Naive B cell (primary cell): ENCODE data around the gene SEZ6L2. TPM values are rescaled to one million over a fixed set of nuclear protein-coding genes. Genes with fewer than 3 reads are reported as not detected.
A peak's percentile ranks its signal among the peaks of the same experiment; 100 is the strongest.

Experiments
- ATAC-seq, 2 donors: fragments of 150-1000 bp; cut with Tn5 transposase; 2 replicates each; pipeline ENCODE4 v1.10.0; 2021; ENCODE audit warnings: low read depth in 2 of 2, mild to moderate bottlenecking in 2 of 2, moderate library complexity in 2 of 2
- DNase-seq: peaks from one replicate; pipeline ENCODE4 v3.0.0; 2022
- H3K27ac Mint-ChIP-seq, 6 donors: one replicate each; pipeline ENCODE4 v1.8.0; 2020 to 2022; ENCODE audit warnings: mild to moderate bottlenecking in 6 of 6, mixed read lengths in 6 of 6, moderate library complexity in 5 of 6, inconsistent platforms in 2 of 6
- H3K27me3 Mint-ChIP-seq, 3 donors: one replicate each; pipeline ENCODE4 v1.8.0; 2021 to 2022; ENCODE audit warnings: mixed read lengths in 3 of 3, mild to moderate bottlenecking in 1 of 3
- H3K36me3 Mint-ChIP-seq, 2 donors: one replicate each; pipeline ENCODE4 v1.8.0; 2020 to 2022; ENCODE audit warnings: mixed read lengths in 2 of 2, inconsistent platforms in 1 of 2, mild to moderate bottlenecking in 1 of 2
- H3K4me1 Mint-ChIP-seq, 3 donors: one replicate each; pipeline ENCODE4 v1.8.0; 2020 to 2022; ENCODE audit warnings: mixed read lengths in 3 of 3, inconsistent platforms in 1 of 3, mild to moderate bottlenecking in 1 of 3, moderate library complexity in 1 of 3
- H3K4me3 Mint-ChIP-seq, 8 donors: one replicate each; pipeline ENCODE4 v1.8.0; 2020 to 2022; ENCODE audit warnings: mild to moderate bottlenecking in 8 of 8, mixed read lengths in 8 of 8, moderate library complexity in 8 of 8, inconsistent platforms in 2 of 8
- H3K9me3 Mint-ChIP-seq, 7 donors: one replicate each; pipeline ENCODE4 v1.8.0; 2020 to 2022; ENCODE audit warnings: mixed read lengths in 7 of 7, mild to moderate bottlenecking in 5 of 7, inconsistent platforms in 2 of 7, moderate library complexity in 1 of 7
- polyA plus RNA-seq, 6 donors: library from polyadenylated mRNA; unstranded; fragments of 300-500 nt; fragmentation: Illumina TruSeq; gene quantifications; one replicate each; pipeline ENCODE4 v1.2.3, GENCODE V29; 2021; ENCODE audit warnings: low read depth in 6 of 6

SEZ6L2 gene
- polyA plus RNA-seq, 6 donors from 2014 or later = not detected

GRCh38 chr16:29905668-29906067, 6.3 kb upstream of the SEZ6L2 start:
- no peak for ATAC-seq
- H3K4me3 Mint-ChIP-seq = no peak overlapping the region
- H3K9me3 Mint-ChIP-seq = no peaks in the 10 kb centered on the region

GRCh38 chr16:29904947-29905346, 5.6 kb upstream of the SEZ6L2 start:
- peaks cover 12 to 15% (median 14%) of the 10 kb centered on the region in 3 donors for H3K4me1 Mint-ChIP-seq
- DNase-seq (no peak), ATAC-seq (no peak)
- H3K27ac Mint-ChIP-seq = no peak overlapping the region
- H3K27me3 Mint-ChIP-seq = peaks cover 0 to 10% (median 9%) of the 10 kb centered on the region in 3 donors
- no peak overlapping the region for H3K4me3 Mint-ChIP-seq
- H3K9me3 Mint-ChIP-seq = no peaks in the 10 kb centered on the region
- peaks cover 0 to 4% of the 10 kb centered on the region in 2 donors for H3K36me3 Mint-ChIP-seq

More at GRCh38 chr16:29905668-29906067, 6.3 kb upstream of the SEZ6L2 start:
- no peak for DNase-seq
- H3K27me3 Mint-ChIP-seq = peaks cover 0 to 5% (median 5%) of the 10 kb centered on the region in 3 donors
- peaks cover 0 to 4% of the 10 kb centered on the region in 2 donors for H3K36me3 Mint-ChIP-seq
- peaks cover 7 to 11% (median 10%) of the 10 kb centered on the region in 3 donors for H3K4me1 Mint-ChIP-seq
- H3K27ac Mint-ChIP-seq = no peak overlapping the region

- no peak overlapping the region for H3K4me3 Mint-ChIP-seq
- H3K27ac Mint-ChIP-seq = peak overlapping the region in 3 of 6 donors; percentile 45 to 60 (median 47)
- peaks cover 0 to 22% (median 14%) of the 10 kb centered on the region in 3 donors for H3K27me3 Mint-ChIP-seq
- H3K9me3 Mint-ChIP-seq = no peaks in the 10 kb centered on the region
- no peak for ATAC-seq
- H3K4me1 Mint-ChIP-seq = peaks cover 10 to 13% (median 10%) of the 10 kb centered on the region in 3 donors
- peaks cover 3 to 4% of the 10 kb centered on the region in 2 donors for H3K36me3 Mint-ChIP-seq
- no peak for DNase-seq
Observed at GRCh38 chr16:29903590-29903989, 4.2 kb upstream of the SEZ6L2 start.

GRCh38 chr16:29901607-29901945, 2.2 kb upstream of the SEZ6L2 start:
- DNase-seq (no peak), ATAC-seq (no peak)
- Mint-ChIP-seq H3K4me1 (peaks cover 11 to 18% (median 11%) of the 10 kb centered on the region in 3 donors), H3K9me3 (peaks cover 0 to 4% (median 0%) of the 10 kb centered on the region in 7 donors), H3K4me3 (peak overlapping the region in 3 of 8 donors; percentile 49 to 67 (median 64)), H3K27ac (no peak overlapping the region), H3K27me3 (peaks cover 12 to 40% (median 35%) of the 10 kb centered on the region in 3 donors), H3K36me3 (peaks cover 0 to 20% of the 10 kb centered on the region in 2 donors)

GRCh38 chr16:29900888-29901606, 1.7 kb upstream of the SEZ6L2 start:
- no peak for ATAC-seq
- no peak for DNase-seq
- H3K36me3 Mint-ChIP-seq = peaks cover 0 to 20% of the 10 kb centered on the region in 2 donors
- H3K4me3 Mint-ChIP-seq = peak overlapping the region; percentile 63 to 88 (median 74)
- H3K27me3 Mint-ChIP-seq = peaks cover 12 to 44% (median 40%) of the 10 kb centered on the region in 3 donors
- no peak overlapping the region for H3K27ac Mint-ChIP-seq
- peaks cover 11 to 18% (median 11%) of the 10 kb centered on the region in 3 donors for H3K4me1 Mint-ChIP-seq
- peaks cover 0 to 4% (median 0%) of the 10 kb centered on the region in 7 donors for H3K9me3 Mint-ChIP-seq

- H3K27ac Mint-ChIP-seq = no peak within 1 kb of the TSS
- ATAC-seq (peak; percentile 77 to 82), DNase-seq (peak; percentile 73)
- peak within 1 kb of the TSS; percentile 63 to 88 (median 74) for H3K4me3 Mint-ChIP-seq
- H3K27me3 Mint-ChIP-seq = peaks cover 12 to 49% (median 40%) of the 10 kb centered on the region in 3 donors
- H3K9me3 Mint-ChIP-seq = peaks cover 0 to 4% (median 0%) of the 10 kb centered on the region in 7 donors
- H3K36me3 Mint-ChIP-seq = peaks cover 0 to 20% of the 10 kb centered on the region in 2 donors
- H3K4me1 Mint-ChIP-seq = peaks cover 11 to 18% (median 11%) of the 10 kb centered on the region in 3 donors
Observed at GRCh38 chr16:29900102-29900887, 945 bp upstream of the SEZ6L2 start, which contains the start of gene ASPHD1. ASPHD1 (plus strand) TSS chr16:29900488; CDS start chr16:29900972, 484 bp downstream.

- no peak for DNase-seq
- H3K9me3 Mint-ChIP-seq = peaks cover 0 to 4% (median 0%) of the 10 kb centered on the region in 7 donors
- H3K27ac Mint-ChIP-seq = no peak overlapping the region
- peaks cover 18 to 58% (median 48%) of the 10 kb centered on the region in 3 donors for H3K27me3 Mint-ChIP-seq
- H3K4me3 Mint-ChIP-seq = peak overlapping the region in 2 of 8 donors; percentile 16 to 60
- peaks cover 0 to 20% of the 10 kb centered on the region in 2 donors for H3K36me3 Mint-ChIP-seq
- H3K4me1 Mint-ChIP-seq = peaks cover 11 to 18% (median 11%) of the 10 kb centered on the region in 3 donors
- ATAC-seq = no peak
Observed at GRCh38 chr16:29898804-29899515, 390 bp downstream of the SEZ6L2 start.

GRCh38 chr16:29898135-29898803, 1.1 kb downstream of the SEZ6L2 start:
- Mint-ChIP-seq H3K4me1 (peaks cover 11 to 18% (median 11%) of the 10 kb centered on the region in 3 donors), H3K27me3 (peaks cover 18 to 58% (median 48%) of the 10 kb centered on the region in 3 donors), H3K36me3 (peaks cover 0 to 20% of the 10 kb centered on the region in 2 donors), H3K27ac (no peak overlapping the region), H3K9me3 (peaks cover 0 to 4% (median 0%) of the 10 kb centered on the region in 7 donors), H3K4me3 (peak overlapping the region in 4 of 8 donors; percentile 16 to 68 (median 62))
- DNase-seq (no peak), ATAC-seq (no peak)

- H3K27ac Mint-ChIP-seq = peak overlapping the region in 1 of 6 donors; percentile 28
- H3K27me3 Mint-ChIP-seq = peaks cover 18 to 58% (median 48%) of the 10 kb centered on the region in 3 donors
- no peak for ATAC-seq
Observed at GRCh38 chr16:29897333-29897732, 2.0 kb downstream of the SEZ6L2 start.

GRCh38 chr16:29896841-29897240, 2.5 kb downstream of the SEZ6L2 start:
- DNase-seq (no peak), ATAC-seq (no peak)
- H3K9me3 Mint-ChIP-seq = peaks cover 0 to 4% (median 0%) of the 10 kb centered on the region in 7 donors
- peaks cover 0 to 20% of the 10 kb centered on the region in 2 donors for H3K36me3 Mint-ChIP-seq
- peaks cover 11 to 18% (median 11%) of the 10 kb centered on the region in 3 donors for H3K4me1 Mint-ChIP-seq
- H3K27ac Mint-ChIP-seq = peak overlapping the region in 1 of 6 donors; percentile 28
- H3K4me3 Mint-ChIP-seq = no peak overlapping the region
- peaks cover 18 to 58% (median 48%) of the 10 kb centered on the region in 3 donors for H3K27me3 Mint-ChIP-seq

More at GRCh38 chr16:29897333-29897732, 2.0 kb downstream of the SEZ6L2 start:
- Mint-ChIP-seq H3K4me1 (peaks cover 11 to 18% (median 11%) of the 10 kb centered on the region in 3 donors), H3K36me3 (peaks cover 0 to 20% of the 10 kb centered on the region in 2 donors), H3K9me3 (peaks cover 0 to 4% (median 0%) of the 10 kb centered on the region in 7 donors), H3K4me3 (no peak overlapping the region)
- no peak for DNase-seq

- DNase-seq (no peak), ATAC-seq (no peak)
- H3K4me1 Mint-ChIP-seq = peaks cover 3 to 10% (median 6%) of the 10 kb centered on the region in 3 donors
- no peak overlapping the region for H3K27ac Mint-ChIP-seq
- H3K36me3 Mint-ChIP-seq = peaks cover 0 to 20% of the 10 kb centered on the region in 2 donors
- peaks cover 0 to 4% (median 0%) of the 10 kb centered on the region in 7 donors for H3K9me3 Mint-ChIP-seq
- peaks cover 18 to 44% (median 38%) of the 10 kb centered on the region in 3 donors for H3K27me3 Mint-ChIP-seq
- no peak overlapping the region for H3K4me3 Mint-ChIP-seq
Observed at GRCh38 chr16:29894352-29894751, 5.0 kb downstream of the SEZ6L2 start.

- peak overlapping the region in 1 of 6 donors; percentile 75 for H3K27ac Mint-ChIP-seq
- H3K9me3 Mint-ChIP-seq = peaks cover 0 to 4% (median 0%) of the 10 kb centered on the region in 7 donors
- ATAC-seq (no peak), DNase-seq (no peak)
- H3K4me3 Mint-ChIP-seq = no peak overlapping the region
- peaks cover under 1 to 7% (median 3%) of the 10 kb centered on the region in 3 donors for H3K4me1 Mint-ChIP-seq
- peaks cover 0 to 16% of the 10 kb centered on the region in 2 donors for H3K36me3 Mint-ChIP-seq
- H3K27me3 Mint-ChIP-seq = peaks cover 18 to 41% (median 33%) of the 10 kb centered on the region in 3 donors
Observed at GRCh38 chr16:29893553-29893952, 5.8 kb downstream of the SEZ6L2 start.
